ENCODE results near the gene PLTP.
A peak's percentile ranks its signal among the peaks of the same experiment; 100 is the strongest.

PLTP gene

DNA sequence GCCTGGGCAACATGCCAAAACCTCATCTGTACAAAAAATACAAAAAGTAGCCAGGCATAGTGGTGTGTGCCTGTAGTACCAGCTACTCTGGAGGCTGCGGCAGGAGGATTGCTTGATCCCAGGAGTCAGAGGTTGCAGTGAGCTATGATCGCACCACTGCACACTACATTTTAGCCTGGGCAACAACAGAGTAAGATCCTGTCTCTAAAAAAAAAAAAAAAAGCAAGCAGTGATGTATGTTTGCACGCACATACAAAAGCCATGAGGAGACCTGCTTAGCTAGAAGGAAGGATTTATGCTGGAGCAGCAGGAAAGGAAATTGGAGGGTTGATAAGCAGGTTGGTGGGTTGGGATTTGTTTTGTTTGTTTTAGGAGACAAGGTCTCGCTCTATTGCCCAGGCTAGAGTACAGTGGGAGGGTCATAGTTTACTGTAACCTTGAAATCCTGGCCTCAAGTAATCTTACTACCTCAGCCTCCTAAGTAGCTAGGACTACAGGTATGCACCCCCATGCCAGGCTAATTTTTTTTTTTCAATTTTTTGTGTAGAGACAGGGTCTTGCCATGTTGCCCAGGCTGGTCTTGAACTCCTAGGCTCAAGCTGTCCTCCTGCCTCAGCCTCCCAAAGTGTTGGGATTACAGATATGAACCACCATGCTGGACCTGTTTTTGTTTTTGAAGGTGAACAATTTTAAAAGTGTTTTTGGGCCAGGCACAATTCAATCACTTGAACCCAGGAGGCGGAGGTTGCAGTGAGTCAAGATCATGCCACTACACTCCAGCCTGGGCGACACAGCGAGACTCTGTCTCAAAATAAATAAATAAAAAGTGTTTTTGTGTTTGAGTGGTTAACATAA, 50.5 kb downstream of the PLTP start (continued):
- TF ChIP-seq, protein P1, sequence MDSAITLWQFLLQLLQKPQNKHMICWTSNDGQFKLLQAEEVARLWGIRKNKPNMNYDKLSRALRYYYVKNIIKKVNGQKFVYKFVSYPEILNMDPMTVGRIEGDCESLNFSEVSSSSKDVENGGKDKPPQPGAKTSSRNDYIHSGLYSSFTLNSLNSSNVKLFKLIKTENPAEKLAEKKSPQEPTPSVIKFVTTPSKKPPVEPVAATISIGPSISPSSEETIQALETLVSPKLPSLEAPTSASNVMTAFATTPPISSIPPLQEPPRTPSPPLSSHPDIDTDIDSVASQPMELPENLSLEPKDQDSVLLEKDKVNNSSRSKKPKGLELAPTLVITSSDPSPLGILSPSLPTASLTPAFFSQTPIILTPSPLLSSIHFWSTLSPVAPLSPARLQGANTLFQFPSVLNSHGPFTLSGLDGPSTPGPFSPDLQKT (IDR thresholded peaks at IDR 0.05; ENCODE audit: borderline replicate concordance, low read depth, low read length), result no peak
- TF ChIP-seq, protein P2, sequence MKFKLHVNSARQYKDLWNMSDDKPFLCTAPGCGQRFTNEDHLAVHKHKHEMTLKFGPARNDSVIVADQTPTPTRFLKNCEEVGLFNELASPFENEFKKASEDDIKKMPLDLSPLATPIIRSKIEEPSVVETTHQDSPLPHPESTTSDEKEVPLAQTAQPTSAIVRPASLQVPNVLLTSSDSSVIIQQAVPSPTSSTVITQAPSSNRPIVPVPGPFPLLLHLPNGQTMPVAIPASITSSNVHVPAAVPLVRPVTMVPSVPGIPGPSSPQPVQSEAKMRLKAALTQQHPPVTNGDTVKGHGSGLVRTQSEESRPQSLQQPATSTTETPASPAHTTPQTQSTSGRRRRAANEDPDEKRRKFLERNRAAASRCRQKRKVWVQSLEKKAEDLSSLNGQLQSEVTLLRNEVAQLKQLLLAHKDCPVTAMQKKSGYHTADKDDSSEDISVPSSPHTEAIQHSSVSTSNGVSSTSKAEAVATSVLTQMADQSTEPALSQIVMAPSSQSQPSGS (tag by site-specific recombination; IDR thresholded peaks at IDR 0.05; ENCODE audit: low read depth), result no peak
- TF ChIP-seq ZFP3 (tag by site-specific recombination; IDR thresholded peaks at IDR 0.05; ENCODE audit: low read depth), result no peak

- no peaks in the 10 kb centered on the region for H3K9me3 ChIP-seq (ENCODE audit: control insufficient read depth, insufficient read depth, low read depth, low read length)
- CTCF ChIA-PET, result interaction anchor here (0.6 to 1.4 kb wide), 2 partner anchors 62 to 149 kb away, joined by 5 to 9 read pairs; no protein-coding TSS in a partner anchor
- no peaks in the 10 kb centered on the region for H3K36me3 ChIP-seq (ENCODE audit: control insufficient read depth in 2 of 2, insufficient read depth in 1 of 2, low read length in 2 of 2)
- H3K4me1 ChIP-seq (ENCODE audit: control insufficient read depth, insufficient read depth, low read length), result peaks cover 5% of the 10 kb centered on the region
- no peak overlapping the region for H3K4me3 ChIP-seq (ENCODE audit: low read depth, low read length)
- POLR2A ChIA-PET, result interaction anchor here (0.6 to 1.4 kb wide), 5 partner anchors 17 to 75 kb away, joined by 3 to 4 read pairs (median 3); no protein-coding TSS in a partner anchor
- H3K27ac ChIP-seq (ENCODE audit: extremely low read depth, low read depth, low read length), result no peak overlapping the region; the same call in 1 of the 2 replicates
- TF ChIP-seq OSR2 (tag by site-specific recombination; IDR thresholded peaks at IDR 0.05) (peak; percentile 90), GFI1B (tag by site-specific recombination; IDR thresholded peaks at IDR 0.05) (no peak), ZBTB17 (tag by site-specific recombination; IDR thresholded peaks at IDR 0.05) (peak; percentile 55), ZBTB21 (tag by site-specific recombination; IDR thresholded peaks at IDR 0.05) (peak; percentile 81), ZNF639 (tag by site-specific recombination; IDR thresholded peaks at IDR 0.05) (peak; percentile 71), GLIS2 (tag by site-specific recombination; IDR thresholded peaks at IDR 0.05) (0 out of 2 replicates have a peak, but pooled peaks have one; percentile 18), SP2 (tag by site-specific recombination; IDR thresholded peaks at IDR 0.05) (peak; percentile 17; the same call in 1 of the 2 replicates), ZNF214 (tag by site-specific recombination; IDR thresholded peaks at IDR 0.05; ENCODE audit: borderline replicate concordance) (no peak), ZNF488 (tag by site-specific recombination; IDR thresholded peaks at IDR 0.05) (no peak), ZFP41 (tag by site-specific recombination; IDR thresholded peaks at IDR 0.05; ENCODE audit: borderline replicate concordance) (no peak), ZNF157 (tag by site-specific recombination; IDR thresholded peaks at IDR 0.05) (no peak), ZSCAN5A (tag by site-specific recombination; IDR thresholded peaks at IDR 0.05) (0 out of 2 replicates have a peak, but pooled peaks have one; percentile 25), ZBTB48 (tag by site-specific recombination; IDR thresholded peaks at IDR 0.05) (peak; percentile 59), ZNF600 (tag by site-specific recombination; IDR thresholded peaks at IDR 0.05) (peak; percentile 47), KLF17 (tag by site-specific recombination; IDR thresholded peaks at IDR 0.05) (peak; percentile 81), KLF1 (tag by site-specific recombination; IDR thresholded peaks at IDR 0.05) (0 out of 2 replicates have a peak, but pooled peaks have one; percentile 18), ZEB2 (tag by site-specific recombination; IDR thresholded peaks at IDR 0.05) (peak; percentile 56; the same call in 1 of the 2 replicates)
- TF ChIP-seq, protein P3, sequence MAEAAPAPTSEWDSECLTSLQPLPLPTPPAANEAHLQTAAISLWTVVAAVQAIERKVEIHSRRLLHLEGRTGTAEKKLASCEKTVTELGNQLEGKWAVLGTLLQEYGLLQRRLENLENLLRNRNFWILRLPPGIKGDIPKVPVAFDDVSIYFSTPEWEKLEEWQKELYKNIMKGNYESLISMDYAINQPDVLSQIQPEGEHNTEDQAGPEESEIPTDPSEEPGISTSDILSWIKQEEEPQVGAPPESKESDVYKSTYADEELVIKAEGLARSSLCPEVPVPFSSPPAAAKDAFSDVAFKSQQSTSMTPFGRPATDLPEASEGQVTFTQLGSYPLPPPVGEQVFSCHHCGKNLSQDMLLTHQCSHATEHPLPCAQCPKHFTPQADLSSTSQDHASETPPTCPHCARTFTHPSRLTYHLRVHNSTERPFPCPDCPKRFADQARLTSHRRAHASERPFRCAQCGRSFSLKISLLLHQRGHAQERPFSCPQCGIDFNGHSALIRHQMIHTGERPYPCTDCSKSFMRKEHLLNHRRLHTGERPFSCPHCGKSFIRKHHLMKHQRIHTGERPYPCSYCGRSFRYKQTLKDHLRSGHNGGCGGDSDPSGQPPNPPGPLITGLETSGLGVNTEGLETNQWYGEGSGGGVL (tag by site-specific recombination; IDR thresholded peaks at IDR 0.05), result peak; percentile 26; the same call in 1 of the 2 replicates
- TF ChIP-seq, protein P4, sequence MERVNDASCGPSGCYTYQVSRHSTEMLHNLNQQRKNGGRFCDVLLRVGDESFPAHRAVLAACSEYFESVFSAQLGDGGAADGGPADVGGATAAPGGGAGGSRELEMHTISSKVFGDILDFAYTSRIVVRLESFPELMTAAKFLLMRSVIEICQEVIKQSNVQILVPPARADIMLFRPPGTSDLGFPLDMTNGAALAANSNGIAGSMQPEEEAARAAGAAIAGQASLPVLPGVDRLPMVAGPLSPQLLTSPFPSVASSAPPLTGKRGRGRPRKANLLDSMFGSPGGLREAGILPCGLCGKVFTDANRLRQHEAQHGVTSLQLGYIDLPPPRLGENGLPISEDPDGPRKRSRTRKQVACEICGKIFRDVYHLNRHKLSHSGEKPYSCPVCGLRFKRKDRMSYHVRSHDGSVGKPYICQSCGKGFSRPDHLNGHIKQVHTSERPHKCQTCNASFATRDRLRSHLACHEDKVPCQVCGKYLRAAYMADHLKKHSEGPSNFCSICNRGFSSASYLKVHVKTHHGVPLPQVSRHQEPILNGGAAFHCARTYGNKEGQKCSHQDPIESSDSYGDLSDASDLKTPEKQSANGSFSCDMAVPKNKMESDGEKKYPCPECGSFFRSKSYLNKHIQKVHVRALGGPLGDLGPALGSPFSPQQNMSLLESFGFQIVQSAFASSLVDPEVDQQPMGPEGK (tag by site-specific recombination; IDR thresholded peaks at IDR 0.05), result peak; percentile 45; the same call in 1 of the 2 replicates
These were observed 51.3 kb downstream of the PLTP start for GRCh38 chr20:45860560-45861220.
